Measurements from ENCODE around the gene MAOB.

GRCh38 chrX:43878906-43879526 is 3.2 kb downstream of the MAOB start:
- TF ChIP-seq CTCF (IDR thresholded peaks at IDR 0.05) (no peak), POLR2A (IDR thresholded peaks at IDR 0.05) (no peak)
